ENCODE results near the gene EVI5.

DNA sequence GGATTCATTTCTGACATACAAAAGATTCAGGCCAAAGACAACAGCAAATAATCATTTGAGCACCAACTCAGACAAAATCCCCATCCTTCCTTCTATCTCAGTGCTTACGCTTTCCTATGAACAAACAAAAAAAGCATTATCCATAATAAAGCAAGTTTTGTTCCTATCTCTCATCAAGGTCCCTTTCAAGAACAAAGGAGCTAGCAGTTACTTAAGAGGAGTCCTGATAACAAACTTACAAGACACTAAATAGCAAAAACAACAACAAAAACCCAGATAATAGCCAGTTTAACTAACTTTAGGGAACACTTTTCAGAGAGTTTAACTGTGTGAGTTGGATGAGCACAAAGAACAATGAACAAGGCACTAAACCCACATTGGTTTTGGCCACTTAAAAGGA lies 10.5 kb downstream of the EVI5 start:
- TF ChIP-seq EZH2 (IDR thresholded peaks at IDR 0.05; ENCODE audit: insufficient read depth, poor library complexity, severe bottlenecking), result no peak
- no peak for TF ChIP-seq EZH2phosphoT487 (IDR thresholded peaks at IDR 0.05; ENCODE audit: insufficient read depth, low read depth)

Data from GM23248 (cell line).